ENCODE data around the gene PAMR1. TPM values are rescaled to one million over a fixed set of nuclear protein-coding genes. Genes with fewer than 3 reads are reported as not detected.

Gene PAMR1
- total RNA-seq, 1 experiment from 2014 or later = 17.9 TPM

DNA sequence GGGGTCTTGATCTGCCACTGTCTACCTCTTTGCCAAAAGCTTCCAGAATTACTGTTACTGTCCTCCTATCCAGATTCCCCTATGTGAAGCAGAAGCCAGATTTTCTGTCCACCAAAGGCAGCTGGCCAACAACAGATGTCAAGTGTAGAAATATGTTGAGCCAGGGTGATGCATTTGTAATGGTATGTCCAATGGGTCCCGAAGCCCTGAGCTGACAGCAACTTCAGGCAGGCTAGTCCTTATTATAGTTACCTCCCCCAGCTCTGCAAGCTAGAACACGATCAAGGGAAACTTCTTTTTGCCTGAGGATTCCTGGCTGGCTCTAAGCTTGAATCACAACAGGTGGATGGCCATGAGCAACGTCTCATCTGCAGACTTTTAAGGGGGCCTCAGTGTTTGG, 10.2 kb downstream of the PAMR1 start:
- DNase-seq = no peak
- Histone ChIP-seq H3K27me3 (replicated peaks; ENCODE audit: control insufficient read depth, insufficient read depth, low read length) (no peaks in the 10 kb centered on the region), H3K9me3 (no peaks in the 10 kb centered on the region), H3K36me3 (ENCODE audit: control insufficient read depth, insufficient read depth, low read length) (no peaks in the 10 kb centered on the region), H3K4me1 (no peaks in the 10 kb centered on the region), H3K4me3 (ENCODE audit: low read depth, low read length) (no peak overlapping the region)
- ChIA-PET POLR2A (no interaction called here), CTCF (no interaction called here)
- TF ChIP-seq, protein P1, sequence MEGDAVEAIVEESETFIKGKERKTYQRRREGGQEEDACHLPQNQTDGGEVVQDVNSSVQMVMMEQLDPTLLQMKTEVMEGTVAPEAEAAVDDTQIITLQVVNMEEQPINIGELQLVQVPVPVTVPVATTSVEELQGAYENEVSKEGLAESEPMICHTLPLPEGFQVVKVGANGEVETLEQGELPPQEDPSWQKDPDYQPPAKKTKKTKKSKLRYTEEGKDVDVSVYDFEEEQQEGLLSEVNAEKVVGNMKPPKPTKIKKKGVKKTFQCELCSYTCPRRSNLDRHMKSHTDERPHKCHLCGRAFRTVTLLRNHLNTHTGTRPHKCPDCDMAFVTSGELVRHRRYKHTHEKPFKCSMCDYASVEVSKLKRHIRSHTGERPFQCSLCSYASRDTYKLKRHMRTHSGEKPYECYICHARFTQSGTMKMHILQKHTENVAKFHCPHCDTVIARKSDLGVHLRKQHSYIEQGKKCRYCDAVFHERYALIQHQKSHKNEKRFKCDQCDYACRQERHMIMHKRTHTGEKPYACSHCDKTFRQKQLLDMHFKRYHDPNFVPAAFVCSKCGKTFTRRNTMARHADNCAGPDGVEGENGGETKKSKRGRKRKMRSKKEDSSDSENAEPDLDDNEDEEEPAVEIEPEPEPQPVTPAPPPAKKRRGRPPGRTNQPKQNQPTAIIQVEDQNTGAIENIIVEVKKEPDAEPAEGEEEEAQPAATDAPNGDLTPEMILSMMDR (IDR thresholded peaks at IDR 0.05; ENCODE audit: insufficient read depth in 1 of 2, low read depth in 1 of 2, low read length in 1 of 2, severe bottlenecking in 1 of 2, unreplicated experiment in 1 of 2) = no peak
- Mint-ChIP-seq H3K9me3 (ENCODE audit: unreplicated experiment) (no peaks in the 10 kb centered on the region), H3K27ac (ENCODE audit: unreplicated experiment) (no peak overlapping the region), H3K4me3 (ENCODE audit: unreplicated experiment) (no peak overlapping the region), H3K36me3 (ENCODE audit: insufficient read depth, unreplicated experiment) (no peaks in the 10 kb centered on the region), H3K27me3 (ENCODE audit: insufficient read depth, unreplicated experiment) (no peaks in the 10 kb centered on the region), H3K4me1 (ENCODE audit: low read depth, unreplicated experiment) (no peaks in the 10 kb centered on the region)
- intact Hi-C loops (cut with micrococcal nuclease; ENCODE audit: unreplicated experiment) = no loop called here
- BruUV-seq (replicated peaks) = no TSS peak

DNA sequence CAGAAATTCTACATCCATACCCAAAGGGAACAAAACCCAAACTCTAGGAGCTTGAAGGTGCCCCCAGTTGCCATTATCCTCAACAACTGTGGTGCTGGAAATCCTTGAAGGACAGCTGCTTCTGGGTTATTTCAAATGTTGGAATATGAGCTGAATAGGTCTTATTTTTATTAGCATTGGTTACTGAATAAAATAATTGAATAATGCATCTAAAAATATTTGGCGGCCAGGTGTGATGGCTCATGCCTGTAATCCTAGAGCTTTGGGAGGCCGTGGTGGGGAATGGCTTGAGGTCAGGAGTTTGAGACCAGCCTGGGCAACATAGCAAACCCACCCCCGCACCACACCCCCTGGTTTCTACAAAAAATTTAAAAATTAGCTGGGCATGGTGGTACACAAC, 10.9 kb downstream of the PAMR1 start:
- Histone ChIP-seq H3K27me3 (replicated peaks; ENCODE audit: control insufficient read depth, insufficient read depth, low read length) (no peaks in the 10 kb centered on the region), H3K4me3 (ENCODE audit: low read depth, low read length) (no peak overlapping the region), H3K4me1 (no peaks in the 10 kb centered on the region), H3K36me3 (ENCODE audit: control insufficient read depth, insufficient read depth, low read length) (no peaks in the 10 kb centered on the region), H3K9me3 (no peaks in the 10 kb centered on the region)
- H3K9me3 Mint-ChIP-seq (ENCODE audit: unreplicated experiment) = no peaks in the 10 kb centered on the region
- BruUV-seq (replicated peaks) = no TSS peak
- DNase-seq = no peak
- no peaks in the 10 kb centered on the region for H3K27me3 Mint-ChIP-seq (ENCODE audit: insufficient read depth, unreplicated experiment)
- TF ChIP-seq, protein P1 (IDR thresholded peaks at IDR 0.05; ENCODE audit: insufficient read depth in 1 of 2, low read depth in 1 of 2, low read length in 1 of 2, severe bottlenecking in 1 of 2, unreplicated experiment in 1 of 2) = no peak
- no peak overlapping the region for H3K27ac Mint-ChIP-seq (ENCODE audit: unreplicated experiment)
- H3K4me1 Mint-ChIP-seq (ENCODE audit: low read depth, unreplicated experiment) = no peaks in the 10 kb centered on the region
- H3K36me3 Mint-ChIP-seq (ENCODE audit: insufficient read depth, unreplicated experiment) = no peaks in the 10 kb centered on the region
- intact Hi-C loops (cut with micrococcal nuclease; ENCODE audit: unreplicated experiment) = no loop called here
- H3K4me3 Mint-ChIP-seq (ENCODE audit: unreplicated experiment) = no peak overlapping the region
- ChIA-PET POLR2A (no interaction called here), CTCF (no interaction called here)

DNA sequence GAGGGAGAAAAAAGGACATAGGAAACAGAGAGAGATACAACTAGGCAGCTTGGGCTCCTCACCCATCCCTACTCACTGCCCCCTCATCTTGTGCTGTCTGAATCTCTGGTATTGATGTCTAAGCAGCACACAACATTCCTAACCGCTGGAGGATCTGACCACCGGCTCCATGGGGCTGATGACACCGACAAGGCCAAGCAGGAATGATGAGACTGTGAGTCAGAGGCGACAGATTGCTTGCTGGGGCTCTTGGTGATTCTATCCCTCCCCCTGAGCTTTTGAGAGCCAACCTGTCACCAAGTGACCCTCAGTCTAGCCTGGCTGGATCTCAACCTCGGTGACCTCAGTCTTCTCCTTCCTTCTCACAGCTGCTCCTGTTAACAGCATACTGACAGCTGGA, 13.8 kb downstream of the PAMR1 start:
- Mint-ChIP-seq H3K27me3 (ENCODE audit: insufficient read depth, unreplicated experiment) (no peaks in the 10 kb centered on the region), H3K4me3 (ENCODE audit: unreplicated experiment) (no peak overlapping the region), H3K27ac (ENCODE audit: unreplicated experiment) (no peak overlapping the region), H3K36me3 (ENCODE audit: insufficient read depth, unreplicated experiment) (no peaks in the 10 kb centered on the region), H3K9me3 (ENCODE audit: unreplicated experiment) (peaks cover 4% of the 10 kb centered on the region), H3K4me1 (ENCODE audit: low read depth, unreplicated experiment) (no peaks in the 10 kb centered on the region)
- Histone ChIP-seq H3K4me3 (ENCODE audit: low read depth, low read length) (no peak overlapping the region), H3K36me3 (ENCODE audit: control insufficient read depth, insufficient read depth, low read length) (no peaks in the 10 kb centered on the region), H3K4me1 (no peaks in the 10 kb centered on the region), H3K27me3 (replicated peaks; ENCODE audit: control insufficient read depth, insufficient read depth, low read length) (no peaks in the 10 kb centered on the region), H3K9me3 (peaks cover 4% of the 10 kb centered on the region)
- no TSS peak for BruUV-seq (replicated peaks)
- intact Hi-C loops (cut with micrococcal nuclease; ENCODE audit: unreplicated experiment) = no loop called here
- no peak for DNase-seq
- TF ChIP-seq, protein P1 (IDR thresholded peaks at IDR 0.05; ENCODE audit: insufficient read depth in 1 of 2, low read depth in 1 of 2, low read length in 1 of 2, severe bottlenecking in 1 of 2, unreplicated experiment in 1 of 2) = no peak
- POLR2A ChIA-PET = no interaction called here
- CTCF ChIA-PET = no interaction called here

Measured in Caco-2 (cell line).